Stimulated activated CD8-positive, alpha-beta memory T cell treated with anti-CD3 and anti-CD28 coated beads, Interleukin-7, amount 100 ng/mL, for 1 hour (primary cell): ENCODE data around the gene VTCN1.

Experiments
- DNase-seq, 2 donors: peaks; one replicate each; pipeline ENCODE4 v3.0.0-alpha.2; 2020; ENCODE audit warnings: low read depth in 2 of 2

The VTCN1 gene

GRCh38 chr1:117096951-117097408 lies 113.7 kb downstream of the VTCN1 start:
- DNase-seq: no peak

GRCh38 chr1:117094841-117095604 lies 115.7 kb downstream of the VTCN1 start:
- DNase-seq: no peak

GRCh38 chr1:117093870-117094621 lies 116.7 kb downstream of the VTCN1 start:
- no peak for DNase-seq
